Measurements from ENCODE around the gene CEP72. TPM values are rescaled to one million over a fixed set of nuclear protein-coding genes. Genes with fewer than 3 reads are reported as not detected.

Gene CEP72
- total and polyA plus RNA-seq, 10 of the 15 experiments (the other 5 are each of a cell fraction or from before 2014, with no cell fraction given): 0.35 to 13.5 (median 8.3) TPM

DNA sequence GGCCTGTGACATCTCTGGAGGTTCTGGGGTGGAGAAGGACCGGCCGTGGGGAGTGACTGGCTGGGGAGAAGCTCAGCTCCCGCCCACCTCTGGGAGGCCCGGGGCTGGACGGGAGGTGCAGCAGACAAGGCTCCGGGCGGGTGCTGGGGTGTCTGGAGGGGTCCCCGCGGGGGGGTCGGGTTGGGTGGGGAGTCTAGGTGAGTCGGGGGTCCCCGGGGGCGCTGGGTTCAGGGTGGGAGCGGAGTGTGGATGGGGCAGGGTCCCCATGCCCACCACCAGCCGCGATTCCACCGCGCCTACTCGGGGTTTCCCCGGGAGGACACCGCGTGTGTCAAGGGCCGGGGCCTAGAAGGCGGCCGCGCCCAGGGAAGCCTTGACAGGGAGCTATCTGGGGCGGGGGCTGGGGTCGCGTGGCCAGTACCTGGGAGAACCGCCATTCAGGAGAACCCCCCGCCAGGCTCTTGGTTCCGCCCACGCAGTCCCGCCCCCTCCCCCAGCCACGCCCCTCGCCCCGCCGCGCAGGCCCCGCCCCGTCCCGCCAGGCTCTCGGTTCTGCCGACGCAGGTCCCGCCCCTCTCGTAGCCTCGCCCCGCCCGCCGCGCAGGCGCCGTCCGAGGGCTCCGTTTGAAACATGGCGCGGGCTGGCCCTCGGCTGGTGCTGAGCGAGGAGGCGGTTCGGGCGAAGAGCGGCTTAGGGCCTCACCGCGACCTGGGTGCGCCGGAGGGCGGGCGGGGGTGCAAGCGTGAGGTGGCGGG lies at the start of gene CEP72 (continued):
- TF ChIP-seq, protein P1, sequence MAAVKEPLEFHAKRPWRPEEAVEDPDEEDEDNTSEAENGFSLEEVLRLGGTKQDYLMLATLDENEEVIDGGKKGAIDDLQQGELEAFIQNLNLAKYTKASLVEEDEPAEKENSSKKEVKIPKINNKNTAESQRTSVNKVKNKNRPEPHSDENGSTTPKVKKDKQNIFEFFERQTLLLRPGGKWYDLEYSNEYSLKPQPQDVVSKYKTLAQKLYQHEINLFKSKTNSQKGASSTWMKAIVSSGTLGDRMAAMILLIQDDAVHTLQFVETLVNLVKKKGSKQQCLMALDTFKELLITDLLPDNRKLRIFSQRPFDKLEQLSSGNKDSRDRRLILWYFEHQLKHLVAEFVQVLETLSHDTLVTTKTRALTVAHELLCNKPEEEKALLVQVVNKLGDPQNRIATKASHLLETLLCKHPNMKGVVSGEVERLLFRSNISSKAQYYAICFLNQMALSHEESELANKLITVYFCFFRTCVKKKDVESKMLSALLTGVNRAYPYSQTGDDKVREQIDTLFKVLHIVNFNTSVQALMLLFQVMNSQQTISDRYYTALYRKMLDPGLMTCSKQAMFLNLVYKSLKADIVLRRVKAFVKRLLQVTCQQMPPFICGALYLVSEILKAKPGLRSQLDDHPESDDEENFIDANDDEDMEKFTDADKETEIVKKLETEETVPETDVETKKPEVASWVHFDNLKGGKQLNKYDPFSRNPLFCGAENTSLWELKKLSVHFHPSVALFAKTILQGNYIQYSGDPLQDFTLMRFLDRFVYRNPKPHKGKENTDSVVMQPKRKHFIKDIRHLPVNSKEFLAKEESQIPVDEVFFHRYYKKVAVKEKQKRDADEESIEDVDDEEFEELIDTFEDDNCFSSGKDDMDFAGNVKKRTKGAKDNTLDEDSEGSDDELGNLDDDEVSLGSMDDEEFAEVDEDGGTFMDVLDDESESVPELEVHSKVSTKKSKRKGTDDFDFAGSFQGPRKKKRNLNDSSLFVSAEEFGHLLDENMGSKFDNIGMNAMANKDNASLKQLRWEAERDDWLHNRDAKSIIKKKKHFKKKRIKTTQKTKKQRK (IDR thresholded peaks at IDR 0.05; ENCODE audit: low read depth, low read length): no peak
- TF ChIP-seq ZZZ3 (IDR thresholded peaks at IDR 0.05; ENCODE audit: control insufficient read depth, insufficient read length, low read depth): no peak

DNA sequence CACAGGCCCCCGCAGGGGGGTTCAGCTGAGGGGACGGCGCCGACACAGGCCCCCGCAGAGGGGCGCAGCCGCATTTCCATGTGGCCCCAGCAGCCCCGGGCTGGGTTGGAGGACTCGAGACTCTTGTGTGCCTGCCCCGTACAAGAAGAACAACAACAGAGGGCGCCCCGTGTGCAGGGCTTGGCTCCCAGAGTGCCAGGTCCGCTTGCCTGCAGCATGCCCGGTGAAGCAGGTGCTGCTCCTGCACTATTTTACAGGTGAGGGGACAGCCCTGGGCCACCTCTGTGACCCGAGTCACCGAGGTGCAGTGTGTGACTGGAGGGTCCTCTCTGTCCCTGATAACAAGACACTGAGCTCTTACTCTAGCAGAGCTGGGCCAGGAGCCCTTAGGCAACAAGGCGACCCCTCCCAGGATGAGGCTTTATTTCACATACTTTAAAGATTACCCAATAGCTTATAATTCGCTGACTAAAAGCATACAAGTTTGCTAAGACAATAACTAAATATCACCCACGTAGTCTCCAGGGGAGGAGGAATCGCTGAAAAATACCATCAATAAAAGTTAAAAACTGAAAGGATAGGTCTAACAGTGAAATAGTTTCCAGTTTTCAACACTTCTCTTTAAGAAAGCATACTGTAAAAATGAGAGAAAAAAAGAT lies 46.2 kb upstream of the CEP72 start:
- no peaks in the 10 kb centered on the region for H4K20me1 ChIP-seq (ENCODE audit: control insufficient read depth, insufficient read depth)
- in situ Hi-C loops (cut with MboI) (no loop called here), intact Hi-C loops (cut with micrococcal nuclease; ENCODE audit: unreplicated experiment) (no loop called here)
- ATAC-seq (no peak), FAIRE-seq (no peak), DNase-seq (ENCODE audit: low read depth, low spot score) (no peak)
- H3K27ac ChIP-seq (ENCODE audit: control insufficient read depth, insufficient read depth): no peak overlapping the region
- 68% methylated on average over 20 of the region's 20 CpGs for WGBS (ENCODE audit: insufficient coverage, insufficient replicate concordance, low lambda C conversion rate, missing lambda C conversion rate)
- no peak overlapping the region for H3K4me2 ChIP-seq (ENCODE audit: control insufficient read depth, insufficient read depth)
- no peaks in the 10 kb centered on the region for H3K36me3 ChIP-seq (ENCODE audit: control insufficient read depth in 2 of 2, insufficient read depth in 2 of 2, low read length in 1 of 2)
- H3K9ac ChIP-seq (ENCODE audit: control insufficient read depth, insufficient read depth, low read length): no peak overlapping the region
- TF ChIP-seq CBX5 (IDR thresholded peaks at IDR 0.05; ENCODE audit: low read depth) (no peak), BHLHE40 (IDR thresholded peaks at IDR 0.05; ENCODE audit: borderline replicate concordance in 1 of 2, low read depth in 2 of 2, low read length in 1 of 2) (no peak), SUZ12 (IDR thresholded peaks at IDR 0.05; ENCODE audit: unreplicated experiment) (no peak), TAF1 (IDR thresholded peaks at IDR 0.05; ENCODE audit: borderline replicate concordance, low read depth, low read length) (no peak), HDAC6 (IDR thresholded peaks at IDR 0.05; ENCODE audit: unreplicated experiment) (no peak), SIN3A (IDR thresholded peaks at IDR 0.05; ENCODE audit: low read depth, low read length) (no peak), CEBPB (IDR thresholded peaks at IDR 0.05; ENCODE audit: borderline replicate concordance in 1 of 2, low read depth in 2 of 2, low read length in 2 of 2) (no peak), HDAC2 (IDR thresholded peaks at IDR 0.05) (no peak), ZNF384 (IDR thresholded peaks at IDR 0.05; ENCODE audit: borderline replicate concordance, low read depth, low read length) (no peak), STAT3 (IDR thresholded peaks at IDR 0.05; ENCODE audit: low read depth, low read length) (no peak), GABPA (IDR thresholded peaks at IDR 0.05; ENCODE audit: low read depth) (no peak)
- ChIA-PET POLR2A (interaction anchor here (0.9 kb wide), 1 partner anchor 17 kb away, joined by 3 read pairs; no protein-coding TSS in a partner anchor), SMC1A (ENCODE audit: uncharacterized antibody, unreplicated experiment) (no interaction called here), CTCF (no interaction called here), RAD21 (ENCODE audit: unreplicated experiment) (no interaction called here)
- no peaks in the 10 kb centered on the region for H3K4me1 ChIP-seq (ENCODE audit: control insufficient read depth, insufficient read depth, low read length)
- no peaks in the 10 kb centered on the region for H3K79me2 ChIP-seq (ENCODE audit: control insufficient read depth, insufficient read depth, low read length)
- no peak overlapping the region for H3K4me3 ChIP-seq
- BruUV-seq (replicated peaks): no TSS peak
- no peak overlapping the region for H2AFZ ChIP-seq (ENCODE audit: control insufficient read depth, low read depth, low read length)
- H3K9me3 ChIP-seq (replicated peaks; ENCODE audit: control insufficient read depth, insufficient read depth, low read length): no peaks in the 10 kb centered on the region
- H3K27me3 ChIP-seq (replicated peaks in 1 of 2; ENCODE audit: control insufficient read depth in 2 of 2, insufficient read depth in 2 of 2, low read length in 1 of 2): no peaks in the 10 kb centered on the region; a peak in 1 of 4 replicates

Data from GM12878 (cell line).